OCI-LY1 (cell line): ENCODE data around the gene CASP1.

Experiments
- EZH2 ChIP-seq: fragments of 200-600 bp; sonication (generic), shearing (Covaris generic); IDR thresholded peaks from 2 replicates; pipeline ENCODE4 v1.8.0; 2017; ENCODE audit warnings: borderline replicate concordance, mixed run types, mild to moderate bottlenecking, antibody characterized with exemption, low read length, moderate library complexity, mixed read lengths
- TF ChIP-seq, protein P1 (sequence below): fragments of 200-600 bp; sonication (generic), shearing (Covaris generic); IDR thresholded peaks from 2 replicates; pipeline ENCODE4 v1.5.1; 2017; ENCODE audit warnings: mild to moderate bottlenecking, antibody characterized with exemption, low read length, moderate library complexity, mixed read lengths

DNA sequence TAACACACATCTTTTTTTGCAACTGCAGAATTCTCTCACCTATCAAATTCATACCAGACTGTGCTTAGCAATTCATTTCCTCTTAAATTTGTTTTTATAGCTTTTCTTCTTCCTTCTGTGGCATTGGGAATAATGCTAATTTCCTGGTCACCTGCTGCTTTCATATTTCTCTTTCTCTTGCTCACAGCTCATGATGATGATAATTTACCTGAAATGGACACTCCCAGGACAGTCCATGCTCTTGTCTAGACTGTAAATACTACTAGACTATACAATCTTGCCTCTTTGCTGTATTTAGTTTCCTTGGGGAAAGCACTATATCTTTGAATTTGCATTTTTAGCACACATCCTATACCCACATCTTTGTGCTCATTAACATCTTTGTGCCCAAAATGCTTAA lies 27.5 kb downstream of the CASP1 start:
- TF ChIP-seq, protein P1, sequence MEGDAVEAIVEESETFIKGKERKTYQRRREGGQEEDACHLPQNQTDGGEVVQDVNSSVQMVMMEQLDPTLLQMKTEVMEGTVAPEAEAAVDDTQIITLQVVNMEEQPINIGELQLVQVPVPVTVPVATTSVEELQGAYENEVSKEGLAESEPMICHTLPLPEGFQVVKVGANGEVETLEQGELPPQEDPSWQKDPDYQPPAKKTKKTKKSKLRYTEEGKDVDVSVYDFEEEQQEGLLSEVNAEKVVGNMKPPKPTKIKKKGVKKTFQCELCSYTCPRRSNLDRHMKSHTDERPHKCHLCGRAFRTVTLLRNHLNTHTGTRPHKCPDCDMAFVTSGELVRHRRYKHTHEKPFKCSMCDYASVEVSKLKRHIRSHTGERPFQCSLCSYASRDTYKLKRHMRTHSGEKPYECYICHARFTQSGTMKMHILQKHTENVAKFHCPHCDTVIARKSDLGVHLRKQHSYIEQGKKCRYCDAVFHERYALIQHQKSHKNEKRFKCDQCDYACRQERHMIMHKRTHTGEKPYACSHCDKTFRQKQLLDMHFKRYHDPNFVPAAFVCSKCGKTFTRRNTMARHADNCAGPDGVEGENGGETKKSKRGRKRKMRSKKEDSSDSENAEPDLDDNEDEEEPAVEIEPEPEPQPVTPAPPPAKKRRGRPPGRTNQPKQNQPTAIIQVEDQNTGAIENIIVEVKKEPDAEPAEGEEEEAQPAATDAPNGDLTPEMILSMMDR, result no peak
- TF ChIP-seq EZH2, result no peak
